GM12878 (cell line): Measurements from ENCODE around the gene TKTL1. TPM values are rescaled to one million over a fixed set of nuclear protein-coding genes. Genes with fewer than 3 reads are reported as not detected.

ENCODE experiments used
- ATAC-seq: fragments of 200-7000 bp; cut with Tn5 transposase; 3 replicates; pipeline ENCODE4 v1.9.1; 2020; ENCODE audit warnings: mild to moderate bottlenecking, moderate library complexity
- BruUV-seq: library from RNA; stranded (reverse); fragments of 400-500 nt; replicated peaks from 2 replicates; lab custom pipeline; 2021; lab: Mats Ljungman, UMichigan
- CTCF ChIA-PET: fragments of 300-600 bp; sonication (Branson Sonifier 250); formaldehyde crosslinking; extraction: SDS; loops from one replicate; lab custom pipeline; 2021; ENCODE audit warnings: inconsistent platforms; lab: Yijun Ruan, JAX
- POLR2A ChIA-PET: fragments of 350-600 bp; formaldehyde crosslinking; extraction: SDS; loops from one replicate; lab custom pipeline; 2021; ENCODE audit warnings: inconsistent platforms; lab: Charles Lee
- RAD21 ChIA-PET: fragments of 300-600 bp; sonication (Branson Sonifier 250); formaldehyde crosslinking; loops from one replicate; lab custom pipeline; 2023; ENCODE audit warnings: antibody characterized with exemption; ENCODE audit not compliant: unreplicated experiment; lab: Charles Lee
- SMC1A ChIA-PET: fragments of 300-600 bp; sonication (Branson Sonifier 250); formaldehyde crosslinking; loops from one replicate; lab custom pipeline; 2023; ENCODE audit not compliant: unreplicated experiment, uncharacterized antibody; lab: Charles Lee
- DNase-seq: peaks from one replicate; pipeline ENCODE4 v3.0.0-alpha.2; 2011; ENCODE audit warnings: low read depth, low spot score
- FAIRE-seq: peaks from 3 replicates; lab custom pipeline; 2011; peaks lifted over from hg19 to GRCh38; lab: Jason Lieb, UNC
- H2AFZ ChIP-seq: 2 replicates; pipeline ENCODE4 v1.6.0; 2011; ENCODE audit warnings: low read depth, low read length, control low read depth; ENCODE audit not compliant: control insufficient read depth
- H3K27ac ChIP-seq: 2 replicates; pipeline ENCODE4 v1.5.1; 2011; ENCODE audit warnings: control low read depth; ENCODE audit not compliant: control insufficient read depth, insufficient read depth
- H3K27me3 ChIP-seq, 2 experiments: replicated peaks in 1 of 2; 2 replicates each; pipeline versions ENCODE4 v1.6.0 to v1.6.1; 2011; ENCODE audit warnings: low read length in 1 of 2; ENCODE audit not compliant: control insufficient read depth in 2 of 2, insufficient read depth in 2 of 2
- H3K36me3 ChIP-seq, 2 experiments: 2 replicates each; pipeline ENCODE4 v1.5.1; 2011; ENCODE audit warnings: low read length in 1 of 2; ENCODE audit not compliant: control insufficient read depth in 2 of 2, insufficient read depth in 2 of 2
- H3K4me1 ChIP-seq: 2 replicates; pipeline ENCODE4 v1.6.1; 2011; ENCODE audit warnings: mild to moderate bottlenecking, low read length, moderate library complexity, mixed read lengths; ENCODE audit not compliant: control insufficient read depth, insufficient read depth
- H3K4me2 ChIP-seq: 2 replicates; pipeline ENCODE4 v1.6.0; 2011; ENCODE audit warnings: control low read depth; ENCODE audit not compliant: control insufficient read depth, insufficient read depth
- H3K4me3 ChIP-seq: fragments of 200-600 bp; sonication (generic); 2 replicates; pipeline ENCODE4 v1.5.1; 2016
- H3K79me2 ChIP-seq: 2 replicates; pipeline ENCODE4 v1.6.0; 2011; ENCODE audit warnings: low read length; ENCODE audit not compliant: control insufficient read depth, insufficient read depth
- H3K9ac ChIP-seq: 2 replicates; pipeline ENCODE4 v1.8.0; 2011; ENCODE audit warnings: low read length, control low read depth, mixed read lengths; ENCODE audit not compliant: control insufficient read depth, insufficient read depth
- H3K9me3 ChIP-seq: replicated peaks from 3 replicates; pipeline ENCODE4 v1.5.1; 2011; ENCODE audit warnings: mild to moderate bottlenecking, low read length; ENCODE audit not compliant: control insufficient read depth, insufficient read depth
- H4K20me1 ChIP-seq: 2 replicates; pipeline ENCODE4 v1.6.0; 2011; ENCODE audit not compliant: control insufficient read depth, insufficient read depth
- RELA ChIP-seq: fragments of 450-650 bp; IDR thresholded peaks from 2 replicates; pipeline ENCODE4 v1.8.0; 2014; ENCODE audit warnings: borderline replicate concordance; ENCODE audit not compliant: partially characterized antibody
- ZNF274 ChIP-seq: IDR thresholded peaks from one replicate; pipeline ENCODE4 v1.8.0; 2011; ENCODE audit not compliant: insufficient read length, insufficient read depth
- WGBS: methylation state at CpG from one replicate; pipeline ENCODE4 v1.1.6; 2016; ENCODE audit warnings: low lambda C conversion rate; ENCODE audit not compliant: insufficient replicate concordance, insufficient coverage; ENCODE audit errors: missing lambda C conversion rate; 5-methylcytosine and 5-hydroxymethylcytosine counted together
- in situ Hi-C: fragments of 300-500 bp; cut with MboI; formaldehyde crosslinking; loops from 9 replicates; pipeline ENCODE4 v1.14.3; 2018; ENCODE audit warnings: mixed read lengths
- intact Hi-C: fragments of 100-400 bp; cut with micrococcal nuclease; formaldehyde crosslinking; loops from one replicate; pipeline ENCODE4 v1.14.2; 2022; ENCODE audit not compliant: unreplicated experiment
- polyA plus RNA-seq, 11 experiments: library from polyadenylated mRNA; depleted of rRNA in 4 of 11; unstranded in 6 of 11; stranded (reverse) in 5 of 11; fragments of >200 nt; fragmentation: Nextera tagmentation in 4 of 11; fragmentation: Illumina TruSeq in 1 of 11; extraction: Ambion mirVana in 4 of 11; extraction: Trizol in 1 of 11; gene quantifications; 1 replicate in 1 of 11; 2 replicates in 10 of 11; pipeline versions ENCODE4 v1.2.1 to v1.2.3, GENCODE V29; 2011 to 2016; ENCODE audit warnings: inconsistent platforms in 2 of 11, missing spikeins in 2 of 11, low read depth in 1 of 11
- total RNA-seq, 4 experiments: library from RNA; depleted of rRNA in 3 of 4; stranded (reverse); fragments of >200 nt in 3 of 4; fragmentation: Illumina TruSeq in 1 of 4; extraction: Trizol in 1 of 4; gene quantifications; 2 replicates each; pipeline versions ENCODE4 v1.2.1 to v1.2.3, GENCODE V29; 2013 to 2021
- TF ChIP-seq, protein P1 (sequence below): fragments of 450-650 bp; IDR thresholded peaks from 2 replicates; pipeline ENCODE4 v1.6.1; 2017; ENCODE audit warnings: mild to moderate bottlenecking, low read depth, inconsistent platforms; ENCODE audit not compliant: poor library complexity, severe bottlenecking

The TKTL1 gene
- total and polyA plus RNA-seq, 10 of the 15 experiments (the other 5 are each of a cell fraction or from before 2014, with no cell fraction given), result 0.01 to 0.07 TPM; not detected in 8

DNA sequence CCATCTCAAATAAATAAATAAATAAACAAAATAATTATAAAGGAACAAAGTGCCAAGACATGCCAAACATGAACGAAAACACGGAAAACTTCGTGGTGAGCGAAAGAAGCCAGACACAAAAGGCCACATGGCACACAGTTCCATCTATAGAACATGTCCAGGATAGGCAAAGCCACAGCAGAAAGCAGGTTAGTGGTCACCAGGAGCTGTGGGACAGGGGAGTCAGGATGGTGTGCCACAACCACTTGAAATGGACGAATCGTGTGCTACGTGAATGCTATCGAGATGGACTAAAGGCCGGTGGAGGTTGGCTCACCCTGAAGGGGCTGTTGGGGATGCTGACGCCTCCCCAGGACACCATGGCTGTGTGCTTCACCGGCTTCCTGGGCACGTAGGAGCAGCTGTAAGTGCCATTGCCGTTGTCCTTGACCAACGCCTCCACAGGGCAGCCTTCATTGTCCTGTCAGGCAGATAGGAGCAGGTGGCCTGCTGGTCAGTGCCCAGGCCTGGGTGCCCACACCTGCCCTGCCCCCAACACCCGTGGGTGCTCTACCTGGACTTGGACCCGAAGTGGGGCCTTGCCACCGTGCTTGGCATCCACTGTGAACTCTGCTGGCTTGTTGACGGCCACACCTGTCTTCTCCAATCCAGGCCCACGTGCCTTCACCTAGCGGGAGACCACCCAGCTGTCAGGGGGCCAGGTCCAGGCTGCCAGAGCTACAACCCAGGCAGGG is 68.3 kb downstream of the TKTL1 start:
- Histone ChIP-seq H3K4me3 (no peak overlapping the region), H3K27ac (no peak overlapping the region), H3K79me2 (peaks cover 13% of the 10 kb centered on the region), H3K36me3 (peaks cover 6 to 52% of the 10 kb centered on the region in 2 experiments; a peak in 3 of 4 replicates), H4K20me1 (no peaks in the 10 kb centered on the region), H3K4me1 (no peaks in the 10 kb centered on the region), H2AFZ (no peak overlapping the region), H3K4me2 (no peak overlapping the region), H3K9me3 (no peaks in the 10 kb centered on the region; the same call in 2 of the 3 replicates)
- SMC1A ChIA-PET, result no interaction called here
- CTCF ChIA-PET, result no interaction called here
- POLR2A ChIA-PET, result no interaction called here
- WGBS, result 73% methylated on average over 20 of the region's 20 CpGs
- RAD21 ChIA-PET, result no interaction called here
- no TSS peak for BruUV-seq
- in situ Hi-C loops, result no loop called here
- ATAC-seq, result no peak
- intact Hi-C loops, result no loop called here
- DNase-seq, result no peak
- no peak for TF ChIP-seq RELA
- no peak for TF ChIP-seq ZNF274
- TF ChIP-seq, protein P1, sequence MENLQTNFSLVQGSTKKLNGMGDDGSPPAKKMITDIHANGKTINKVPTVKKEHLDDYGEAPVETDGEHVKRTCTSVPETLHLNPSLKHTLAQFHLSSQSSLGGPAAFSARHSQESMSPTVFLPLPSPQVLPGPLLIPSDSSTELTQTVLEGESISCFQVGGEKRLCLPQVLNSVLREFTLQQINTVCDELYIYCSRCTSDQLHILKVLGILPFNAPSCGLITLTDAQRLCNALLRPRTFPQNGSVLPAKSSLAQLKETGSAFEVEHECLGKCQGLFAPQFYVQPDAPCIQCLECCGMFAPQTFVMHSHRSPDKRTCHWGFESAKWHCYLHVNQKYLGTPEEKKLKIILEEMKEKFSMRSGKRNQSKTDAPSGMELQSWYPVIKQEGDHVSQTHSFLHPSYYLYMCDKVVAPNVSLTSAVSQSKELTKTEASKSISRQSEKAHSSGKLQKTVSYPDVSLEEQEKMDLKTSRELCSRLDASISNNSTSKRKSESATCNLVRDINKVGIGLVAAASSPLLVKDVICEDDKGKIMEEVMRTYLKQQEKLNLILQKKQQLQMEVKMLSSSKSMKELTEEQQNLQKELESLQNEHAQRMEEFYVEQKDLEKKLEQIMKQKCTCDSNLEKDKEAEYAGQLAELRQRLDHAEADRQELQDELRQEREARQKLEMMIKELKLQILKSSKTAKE, result no peak
- TF ChIP-seq, all 136 proteins: peak for 0
- Histone ChIP-seq H3K27me3 (no peaks in the 10 kb centered on the region), H3K9ac (no peak overlapping the region)
- FAIRE-seq, result no peak
